Measurements from ENCODE around the gene ITGAV. TPM values are rescaled to one million over a fixed set of nuclear protein-coding genes. Genes with fewer than 3 reads are reported as not detected.

ITGAV gene
- total RNA-seq, 1 donor from 2014 or later: 188 TPM

GRCh38 chr2:186687807-186688211, 98.0 kb downstream of the ITGAV start:
- DNase-seq: peak; percentile 8

- DNase-seq: no peak
Measured at GRCh38 chr2:186688813-186689212, 99.0 kb downstream of the ITGAV start.

- no peak for DNase-seq
Measured at GRCh38 chr2:186690786-186691185, 100.9 kb downstream of the ITGAV start.

- no peak for DNase-seq
Measured at GRCh38 chr2:186691231-186691630, 101.4 kb downstream of the ITGAV start.

GRCh38 chr2:186691900-186692299, 102.0 kb downstream of the ITGAV start:
- DNase-seq: no peak

GRCh38 chr2:186693446-186693832, 103.6 kb downstream of the ITGAV start:
- DNase-seq: no peak

GRCh38 chr2:186695081-186695756, 105.4 kb downstream of the ITGAV start:
- DNase-seq: peak; percentile 51

- no peak for DNase-seq
Measured at GRCh38 chr2:186696290-186696689, 106.4 kb downstream of the ITGAV start.

- DNase-seq: no peak
Measured at GRCh38 chr2:186696804-186697203, 106.9 kb downstream of the ITGAV start.

- no peak for DNase-seq
Measured at GRCh38 chr2:186697536-186697935, 107.7 kb downstream of the ITGAV start.

GRCh38 chr2:186699742-186700141, 109.9 kb downstream of the ITGAV start:
- DNase-seq: no peak

- no peak for DNase-seq
Measured at GRCh38 chr2:186702006-186702405, 112.2 kb downstream of the ITGAV start.

GRCh38 chr2:186702501-186702900, 112.6 kb downstream of the ITGAV start:
- DNase-seq: no peak

- no peak for DNase-seq
Measured at GRCh38 chr2:186704897-186705296, 115.0 kb downstream of the ITGAV start.

- DNase-seq: no peak
Measured at GRCh38 chr2:186709529-186710450, 119.9 kb downstream of the ITGAV start.

- DNase-seq: no peak
Measured at GRCh38 chr2:186713691-186714090, 123.8 kb downstream of the ITGAV start.

- peak; percentile 13 for DNase-seq
Measured at GRCh38 chr2:186714611-186715010, 124.8 kb downstream of the ITGAV start.

- DNase-seq: no peak
Measured at GRCh38 chr2:186716004-186716403, 126.1 kb downstream of the ITGAV start.

- DNase-seq: no peak
Measured at GRCh38 chr2:186716899-186717298, 127.0 kb downstream of the ITGAV start.

GRCh38 chr2:186717320-186718007, 127.6 kb downstream of the ITGAV start:
- DNase-seq: no peak

- no peak for DNase-seq
Measured at GRCh38 chr2:186718122-186718521, 128.3 kb downstream of the ITGAV start.

- DNase-seq: no peak
Measured at GRCh38 chr2:186718903-186719302, 129.0 kb downstream of the ITGAV start.

- no peak for DNase-seq
Measured at GRCh38 chr2:186721956-186722355, 132.1 kb downstream of the ITGAV start.

Measured in dermis blood vessel endothelial cell (primary cell).